ENCODE data around the gene RUBCN.
"Not testable (repeated sequence)": the region's sequence is repeated elsewhere in the genome, so short reads cannot be mapped to it uniquely, and the experiment has no call there.

Gene RUBCN

DNA sequence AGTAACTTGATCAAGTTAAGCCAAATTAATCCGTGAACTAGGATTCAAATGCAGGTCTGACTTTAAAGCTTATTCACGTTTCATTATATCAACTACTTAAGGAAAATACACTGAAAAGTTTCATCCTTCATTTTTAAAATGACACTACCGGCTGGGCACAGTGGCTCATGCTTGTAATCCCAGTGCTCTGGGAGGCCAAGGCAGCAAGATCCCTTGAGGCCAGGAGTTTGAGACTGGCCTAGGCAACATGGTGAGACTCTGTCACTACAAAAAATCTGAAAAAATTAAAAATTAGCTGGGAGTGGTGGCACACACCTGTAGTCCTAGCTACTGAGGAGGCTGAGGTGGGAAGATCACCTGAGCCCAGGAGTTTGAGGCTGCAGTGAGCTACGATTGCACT is 3.7 kb downstream of the RUBCN start:
- DNase-seq: no peak

DNA sequence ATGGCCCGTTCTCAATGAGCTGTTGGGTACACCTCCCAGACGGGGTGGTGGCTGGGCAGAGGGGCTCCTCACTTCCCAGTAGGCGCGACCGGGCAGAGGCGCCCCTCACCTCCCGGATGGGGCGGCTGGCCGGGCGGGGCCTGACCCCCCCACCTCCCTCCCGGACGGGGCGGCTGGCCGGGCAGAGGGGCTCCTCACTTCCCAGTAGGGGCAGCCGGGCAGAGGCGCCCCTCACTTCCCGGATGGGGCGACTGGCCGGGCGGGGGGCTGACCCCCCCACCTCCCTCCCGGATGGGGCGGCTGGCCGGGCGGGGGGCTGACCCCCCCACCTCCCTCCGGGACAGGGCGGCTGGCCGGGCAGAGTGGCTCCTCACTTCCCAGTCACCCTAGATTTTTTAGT is 5.2 kb downstream of the RUBCN start:
- not testable (repeated sequence) for DNase-seq

DNA sequence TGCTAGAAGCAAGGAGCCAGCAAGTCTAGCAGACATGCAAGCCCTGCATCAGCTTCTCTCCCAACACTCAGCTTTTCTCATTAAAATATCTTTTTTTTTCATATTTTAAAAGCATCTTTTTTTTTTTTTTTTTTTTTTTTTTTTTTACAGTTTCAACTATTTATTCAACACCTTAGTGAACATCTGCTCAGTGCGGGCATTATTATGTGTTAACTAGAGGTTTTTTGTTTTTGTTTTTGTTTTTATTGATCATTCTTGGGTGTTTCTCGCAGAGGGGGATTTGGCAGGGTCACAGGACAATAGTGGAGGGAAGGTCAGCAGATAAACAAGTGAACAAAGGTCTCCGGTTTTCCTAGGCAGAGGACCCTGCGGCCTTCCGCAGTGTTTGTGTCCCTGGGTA is 5.9 kb downstream of the RUBCN start:
- DNase-seq: not testable (repeated sequence)

GRCh38 chr3:197730200-197730599 is 6.5 kb downstream of the RUBCN start:
- no peak for DNase-seq

DNA sequence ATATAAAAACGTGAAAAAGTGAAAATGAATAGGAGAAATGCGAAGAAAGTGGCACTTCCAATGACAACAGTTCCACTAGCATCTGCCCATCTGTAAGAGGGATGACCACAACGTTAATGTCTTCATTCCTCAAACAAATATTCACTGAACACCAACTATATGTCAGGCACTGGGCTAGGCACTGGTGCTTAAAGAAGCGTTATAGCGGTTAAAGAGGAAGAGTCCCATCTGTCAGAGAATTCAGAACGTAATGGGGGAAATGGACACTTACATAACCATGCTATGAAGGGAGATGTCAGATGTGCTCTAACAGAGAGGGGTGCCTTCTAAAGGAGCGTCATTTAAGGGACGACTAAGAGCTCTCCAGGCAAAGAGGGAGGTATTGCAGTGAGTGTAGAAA is 8.2 kb downstream of the RUBCN start:
- no peak for DNase-seq

DNA sequence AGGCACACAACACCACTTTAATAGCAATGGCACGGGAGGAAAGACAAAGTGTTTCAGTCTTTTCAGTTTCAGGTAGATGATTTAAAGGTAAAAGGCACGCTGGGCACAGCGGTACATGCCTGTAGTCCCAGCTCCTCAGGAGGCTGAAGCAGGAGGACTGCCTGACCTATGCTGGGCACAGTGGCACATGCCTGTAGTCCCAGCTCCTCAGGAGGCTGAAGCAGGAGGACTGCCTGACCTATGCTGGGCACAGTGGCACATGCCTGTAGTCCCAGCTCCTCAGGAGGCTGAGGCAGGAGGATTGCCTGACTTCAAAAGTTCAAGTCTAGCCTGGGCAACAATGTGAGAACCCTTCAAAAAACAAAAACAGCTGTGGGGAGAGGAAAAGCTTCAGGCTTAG is 8.8 kb downstream of the RUBCN start:
- not testable (repeated sequence) for DNase-seq

DNA sequence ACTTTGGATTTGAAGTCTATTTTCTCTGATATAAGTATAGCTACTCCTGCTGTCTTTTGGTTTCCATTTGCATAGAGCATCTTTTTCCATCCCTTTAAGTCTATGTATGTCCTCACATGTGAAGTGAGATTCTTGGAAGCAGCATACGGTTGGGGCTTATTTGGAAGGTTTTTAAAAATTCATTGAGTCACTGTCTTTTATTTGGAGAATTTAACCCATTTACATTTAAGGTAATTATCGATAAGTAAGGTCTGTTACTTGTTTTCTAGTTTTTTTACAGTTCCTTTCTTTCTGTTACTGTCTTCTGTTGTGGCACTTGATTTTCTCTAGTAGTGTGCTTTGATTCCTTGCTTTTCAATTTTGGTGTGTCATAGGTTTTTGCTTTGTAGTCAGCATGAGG is 14.0 kb downstream of the RUBCN start:
- DNase-seq: no peak

DNA sequence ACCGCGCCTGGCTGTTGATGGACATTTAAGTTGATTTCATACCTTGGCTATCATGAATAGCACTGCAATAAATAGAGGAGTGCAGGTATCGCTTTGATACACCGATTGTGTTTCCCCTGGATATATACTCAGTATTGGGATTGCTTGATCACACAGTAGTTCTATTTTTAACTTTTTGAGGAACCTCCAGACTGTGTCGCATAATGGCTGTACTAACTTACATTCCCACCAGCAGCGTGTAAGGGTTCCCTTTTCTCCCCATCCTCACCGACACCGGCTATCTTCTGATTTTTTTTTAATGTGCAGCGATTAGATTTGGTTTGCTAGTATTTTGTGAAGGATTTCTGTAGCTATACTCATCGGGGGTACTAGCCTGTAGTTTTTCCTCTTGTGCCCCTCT is 16.0 kb downstream of the RUBCN start:
- DNase-seq: no peak

DNA sequence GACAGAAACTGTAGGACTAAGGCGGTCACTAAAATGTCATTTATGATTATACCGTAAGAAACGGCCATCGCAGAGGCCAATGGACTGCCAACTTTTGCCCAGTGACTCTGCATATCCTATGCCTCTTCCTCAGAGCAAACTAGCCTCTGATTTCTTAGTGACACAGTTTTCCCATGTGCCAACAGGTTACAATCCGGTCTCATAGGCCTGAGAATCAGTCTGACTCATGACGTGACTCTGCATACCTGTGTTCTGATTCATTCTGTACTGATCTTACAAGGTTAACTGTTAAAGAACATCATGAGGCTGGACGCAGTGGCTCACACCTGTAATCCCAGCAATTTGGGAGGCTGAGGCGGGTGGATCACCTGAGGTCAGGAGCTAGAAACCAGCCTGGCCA is 17.8 kb downstream of the RUBCN start:
- DNase-seq: no peak

GRCh38 chr3:197714251-197714650 is 22.5 kb downstream of the RUBCN start:
- DNase-seq: no peak

DNA sequence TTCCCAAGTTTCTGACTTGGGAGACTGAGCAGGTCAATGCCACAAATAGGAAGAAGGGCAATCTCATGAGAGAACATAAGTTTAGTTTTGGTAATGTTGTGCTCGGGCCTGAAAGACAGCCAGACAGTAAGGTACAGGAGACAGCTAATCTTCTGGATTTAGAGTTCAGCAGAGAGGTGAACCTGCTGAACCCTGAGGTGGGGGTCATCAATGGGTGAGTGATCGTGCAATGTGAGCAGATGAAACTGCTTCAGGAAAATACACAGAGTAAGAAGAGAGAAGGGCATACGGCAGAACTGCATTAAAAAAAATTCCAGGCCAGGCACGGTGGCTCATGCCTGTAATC is 23.3 kb downstream of the RUBCN start:
- no peak for DNase-seq

- no peak for DNase-seq
These were observed 24.6 kb downstream of the RUBCN start for GRCh38 chr3:197711973-197712707.

GRCh38 chr3:197710965-197711364 is 25.7 kb downstream of the RUBCN start:
- not testable (repeated sequence) for DNase-seq

- DNase-seq: no peak
These were observed 27.6 kb downstream of the RUBCN start for GRCh38 chr3:197709135-197709534.

DNA sequence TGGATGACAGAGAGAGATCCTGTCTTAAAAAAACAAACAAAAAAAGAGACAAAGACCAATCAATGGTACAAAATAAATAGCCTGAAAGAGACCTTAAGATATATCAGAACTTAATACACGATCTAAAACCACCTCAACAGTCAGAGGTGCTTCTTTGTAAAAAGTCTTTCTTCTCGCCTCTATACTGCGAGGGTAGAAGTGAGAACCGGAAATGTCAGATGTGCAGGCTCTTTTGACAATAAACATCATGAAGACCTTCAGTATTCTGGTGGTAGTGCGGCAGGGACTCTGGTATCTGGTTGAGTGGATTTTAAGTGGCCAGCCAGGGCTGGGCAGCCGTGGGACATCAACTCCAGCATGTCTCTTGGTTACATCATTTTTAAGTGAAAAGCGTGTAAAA is 30.0 kb downstream of the RUBCN start:
- no peak for DNase-seq

- no peak for DNase-seq
These were observed 34.9 kb downstream of the RUBCN start for GRCh38 chr3:197701841-197702240.

- no peak for DNase-seq
These were observed 36.6 kb downstream of the RUBCN start for GRCh38 chr3:197700095-197700494.

- DNase-seq: no peak
These were observed 39.3 kb downstream of the RUBCN start for GRCh38 chr3:197697355-197697754.

DNA sequence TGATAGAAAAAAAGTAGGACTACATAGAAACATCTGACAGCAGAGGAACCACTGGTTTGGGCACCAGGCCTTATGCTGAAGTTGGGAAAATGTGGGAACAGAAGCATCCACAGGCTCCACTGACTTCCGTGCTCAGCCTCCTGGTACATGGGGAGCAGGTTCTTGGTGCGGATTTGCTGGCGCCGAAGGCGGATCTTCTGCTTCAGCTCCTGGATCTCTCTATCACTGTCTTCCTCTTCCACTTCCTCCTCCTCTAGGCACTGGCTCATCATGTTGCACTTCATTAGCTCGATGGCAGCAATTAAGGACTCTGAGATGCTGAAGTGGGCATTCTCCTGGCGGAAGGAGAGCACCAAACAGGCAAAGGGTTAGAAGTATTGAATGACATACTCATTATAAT is 42.5 kb downstream of the RUBCN start:
- DNase-seq: no peak

- no peak for DNase-seq
These were observed 44.1 kb downstream of the RUBCN start for GRCh38 chr3:197692641-197693040.

- no peak for DNase-seq
These were observed 46.0 kb downstream of the RUBCN start for GRCh38 chr3:197690754-197691153.

DNA sequence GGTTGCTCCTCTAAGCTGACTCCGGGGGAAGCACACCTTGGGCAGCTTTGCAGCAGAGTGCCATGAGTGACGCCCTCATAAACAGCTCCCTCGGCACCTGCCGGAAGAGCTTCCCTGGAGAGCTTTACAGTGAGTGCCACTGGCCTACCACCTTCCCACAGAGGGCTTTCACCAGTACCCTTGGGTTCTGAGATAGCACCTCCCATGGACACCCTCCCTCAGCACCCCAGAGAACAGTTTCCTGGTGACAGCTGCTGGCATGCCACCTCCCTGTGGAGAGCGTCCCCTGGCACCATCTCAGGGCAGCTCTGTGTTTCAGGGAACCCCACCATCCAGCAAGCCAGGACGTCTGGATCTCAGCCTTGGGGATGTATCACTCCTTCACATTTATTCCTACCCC is 49.1 kb downstream of the RUBCN start:
- no peak for DNase-seq

- DNase-seq: no peak
These were observed 49.8 kb downstream of the RUBCN start for GRCh38 chr3:197686899-197687298.

GRCh38 chr3:197685546-197685945 is 51.2 kb downstream of the RUBCN start:
- no peak for DNase-seq

- no peak for DNase-seq
These were observed 53.5 kb downstream of the RUBCN start for GRCh38 chr3:197683191-197683590.

- DNase-seq: no peak
These were observed 54.0 kb downstream of the RUBCN start for GRCh38 chr3:197682713-197683112.

All from NCI-H1092 treated with DMSO at 0.1 percent for 48 hours (cell line).